GM04504 (cell line): ENCODE measurements around the gene GFM1.
A peak's percentile ranks its signal among the peaks of the same experiment; 100 is the strongest.
"Not testable (repeated sequence)": the region's sequence is repeated elsewhere in the genome, so short reads cannot be mapped to it uniquely, and the experiment has no call there.

ENCODE experiments used
- DNase-seq: peaks from one replicate; pipeline ENCODE4 v3.0.0-alpha.2; 2012; ENCODE audit warnings: low read depth

Gene GFM1

DNA sequence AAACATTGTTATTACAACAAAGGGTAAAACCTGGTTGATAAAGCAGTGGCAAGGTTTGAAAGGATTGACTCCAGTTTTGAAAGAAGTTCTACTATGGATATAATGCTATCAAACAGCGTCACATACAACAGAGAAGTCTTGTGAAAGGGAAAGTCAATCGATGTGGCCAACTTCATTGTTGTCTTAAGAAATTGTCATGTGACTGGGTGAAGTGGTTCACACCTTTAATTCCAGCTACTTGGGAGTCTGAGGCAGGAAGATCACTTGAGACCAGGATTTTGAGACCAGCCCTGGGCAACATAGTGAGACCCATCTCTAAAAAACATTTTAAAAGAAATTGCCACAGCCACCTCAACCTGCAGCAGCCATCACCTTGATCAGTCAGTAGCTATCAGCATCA is 34.4 kb downstream of the GFM1 start:
- DNase-seq: no peak

DNA sequence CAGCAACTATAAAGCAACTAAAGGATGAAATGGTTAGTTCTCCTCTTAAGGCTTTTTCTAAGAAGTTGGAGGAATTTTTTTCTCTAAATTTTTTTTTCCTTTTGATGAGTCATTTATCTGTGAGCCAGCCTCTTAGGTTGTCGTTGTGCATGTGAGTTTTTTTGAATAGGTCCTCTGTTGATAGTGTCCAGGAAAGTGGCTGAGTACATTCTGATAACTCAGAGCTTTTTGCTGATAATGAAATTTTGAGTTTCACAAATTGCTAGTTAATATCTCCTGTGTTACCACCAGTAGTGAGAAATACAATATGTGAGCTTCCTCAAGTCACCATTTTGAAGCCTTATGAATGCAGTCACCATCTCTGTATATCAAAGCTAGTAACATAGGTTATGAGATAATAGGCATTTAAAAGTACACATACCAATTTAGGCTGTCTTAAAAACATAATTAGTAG is 35.2 kb downstream of the GFM1 start:
- DNase-seq: no peak

DNA sequence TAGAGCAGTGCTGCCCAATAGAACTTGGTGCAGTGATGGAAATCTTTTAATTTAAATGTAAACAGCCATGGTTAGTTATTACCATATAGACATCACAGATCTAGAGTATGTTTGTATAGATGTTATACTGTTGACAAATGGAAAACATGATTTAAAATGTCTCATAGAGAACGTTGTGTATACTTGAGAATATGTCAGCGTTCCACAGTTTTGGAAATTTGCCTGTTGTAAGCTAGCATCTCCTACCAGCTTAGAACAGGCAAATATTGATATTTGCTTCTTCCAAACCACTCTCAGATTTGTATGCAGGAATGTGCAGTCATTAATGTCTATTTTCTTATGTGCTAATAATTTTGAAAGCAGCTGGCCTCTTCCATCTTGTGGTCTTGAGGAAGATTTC is 36.5 kb downstream of the GFM1 start:
- DNase-seq: no peak

DNA sequence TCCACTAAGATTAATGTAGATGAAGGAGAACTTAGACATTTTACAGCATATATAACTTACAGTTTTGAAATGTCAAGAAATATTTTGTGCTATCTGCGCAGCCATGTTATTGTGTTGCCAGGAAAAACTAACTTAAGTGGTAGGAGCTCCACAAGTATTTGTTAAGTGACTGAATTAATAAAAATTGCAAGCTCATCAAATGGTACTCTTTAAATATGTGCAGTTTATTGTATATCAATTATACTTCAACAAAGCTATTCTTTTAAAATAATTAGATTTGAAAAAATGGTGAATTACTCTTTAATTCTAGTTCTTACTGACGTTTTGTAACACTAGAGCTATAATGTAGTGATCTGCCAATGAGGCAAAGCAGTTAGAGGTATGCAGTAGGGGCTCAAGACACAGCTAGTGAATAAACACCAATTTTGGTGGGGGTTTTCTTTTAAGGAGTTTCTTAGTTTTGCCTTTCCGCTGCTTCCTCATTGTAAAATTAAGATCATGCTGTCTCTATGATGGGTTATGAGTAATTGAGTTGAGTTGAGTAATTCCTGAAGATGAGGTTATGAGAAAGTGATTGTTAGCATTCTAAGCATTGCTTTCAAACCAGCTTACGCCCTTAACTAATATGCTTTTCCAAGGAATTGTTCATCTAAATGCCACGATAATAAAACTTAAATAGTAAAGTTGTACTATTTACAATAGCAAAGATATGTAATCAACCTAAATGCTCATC is 39.1 kb downstream of the GFM1 start:
- DNase-seq: peak; percentile 60

DNA sequence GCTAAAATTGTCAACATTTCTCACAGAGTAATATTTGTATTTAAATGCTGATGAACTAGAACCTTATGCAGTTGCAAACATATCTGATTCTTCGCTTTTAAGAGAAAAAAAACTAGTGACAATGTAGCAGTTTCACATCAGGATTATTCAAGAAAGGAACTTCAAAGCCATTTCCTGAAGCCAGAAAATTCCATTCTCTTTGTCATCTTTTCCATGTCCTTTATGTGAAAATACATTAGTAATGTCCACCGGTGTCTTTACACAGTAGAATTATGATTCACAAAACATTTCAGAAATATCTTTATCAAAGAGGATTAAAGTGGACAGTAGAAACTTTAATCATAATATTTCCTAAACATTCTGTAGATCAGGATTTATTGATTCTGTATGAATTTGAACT is 40.8 kb downstream of the GFM1 start:
- DNase-seq: no peak

DNA sequence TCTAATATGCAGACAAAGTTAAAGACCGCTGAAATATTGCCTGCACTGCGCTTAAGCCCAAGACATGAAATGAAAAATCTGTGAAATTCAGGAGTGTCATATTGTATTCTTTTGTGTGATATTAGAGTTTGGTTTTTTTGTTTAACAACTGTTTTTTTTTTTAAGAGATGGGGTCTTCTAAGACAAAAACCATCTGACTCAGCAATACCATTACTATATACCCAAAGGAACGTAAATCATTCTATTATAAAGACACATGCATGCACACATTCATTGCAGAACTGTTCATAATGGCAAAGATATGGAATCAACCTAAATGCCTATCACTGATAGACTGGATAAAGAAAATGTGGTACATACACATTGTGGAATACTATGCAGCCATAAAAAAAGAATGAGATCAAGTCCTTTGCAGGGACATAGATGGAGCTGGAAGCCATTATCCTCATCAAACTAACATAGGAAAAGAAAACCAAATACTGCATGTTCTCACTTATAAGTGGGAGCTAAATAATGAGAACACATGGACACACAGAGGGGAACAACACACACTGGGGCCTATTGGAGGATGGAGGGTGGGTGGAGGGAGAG is 49.6 kb downstream of the GFM1 start:
- not testable (repeated sequence) for DNase-seq

DNA sequence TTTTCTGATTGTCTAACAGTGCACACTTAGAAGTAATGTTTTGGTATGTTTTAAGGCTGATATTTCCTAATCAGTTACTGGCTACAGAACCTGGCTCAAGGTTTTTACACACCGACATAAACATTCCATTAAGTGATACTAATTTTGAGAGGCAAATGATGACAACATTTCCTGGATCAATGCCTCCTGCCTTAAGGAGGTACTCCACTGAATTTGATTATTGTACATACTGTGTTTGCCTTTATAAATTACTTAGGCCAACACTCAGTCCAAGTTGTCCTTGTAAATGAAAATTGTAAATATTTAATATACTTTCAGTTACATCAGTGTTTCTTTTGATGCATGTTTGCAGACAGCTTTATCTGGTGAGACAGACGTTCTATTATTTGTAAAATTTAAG is 52.3 kb downstream of the GFM1 start:
- no peak for DNase-seq

DNA sequence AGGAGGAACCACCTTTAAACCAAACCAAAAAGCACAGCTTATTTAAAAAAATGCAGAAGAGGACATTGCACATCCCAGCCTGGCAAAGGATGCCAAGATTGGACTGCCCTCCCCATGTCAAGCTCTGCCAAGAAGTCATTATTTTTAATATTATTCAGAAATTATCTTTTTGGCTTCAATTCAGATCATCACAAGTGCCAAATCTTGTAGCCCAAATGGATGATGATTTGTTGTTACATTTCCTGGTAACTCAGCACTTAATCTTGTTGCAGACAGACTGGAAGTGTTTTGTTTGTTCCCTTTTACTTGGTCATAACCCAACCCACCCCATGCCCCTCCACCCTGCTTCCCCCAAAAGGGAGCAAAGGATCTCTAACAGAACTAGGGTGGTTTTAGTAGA is 56.2 kb downstream of the GFM1 start:
- DNase-seq: no peak

DNA sequence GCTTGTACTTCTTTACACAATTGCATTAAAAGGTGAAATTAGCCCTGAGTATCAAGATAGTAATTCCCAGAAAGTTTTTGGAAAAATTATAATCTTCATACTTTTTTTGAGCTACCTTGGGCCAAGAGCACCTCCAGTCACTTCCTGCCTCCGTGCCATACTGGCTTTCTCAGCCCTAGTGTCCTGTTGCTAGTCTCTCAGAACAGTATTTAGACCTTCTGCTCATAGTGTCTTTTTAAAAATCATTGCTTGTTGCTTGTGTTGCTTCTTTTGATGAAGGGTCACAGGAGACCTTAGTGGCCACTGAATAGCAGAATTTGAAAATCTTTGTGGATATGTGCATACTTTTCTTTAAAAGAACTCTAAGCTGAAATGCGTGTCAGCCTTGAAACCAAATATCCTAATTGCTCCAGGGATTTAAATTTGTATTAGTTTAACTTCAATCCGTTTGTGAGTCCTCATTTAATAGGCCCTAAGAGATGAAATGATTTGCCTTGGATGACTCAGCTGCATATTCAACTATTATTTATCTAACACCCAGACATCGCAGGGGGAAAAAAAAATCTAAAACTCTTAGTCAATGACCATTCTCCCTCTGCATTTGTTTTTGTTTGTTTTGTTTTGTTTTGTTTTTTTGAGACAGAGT is 57.2 kb downstream of the GFM1 start:
- DNase-seq: no peak

DNA sequence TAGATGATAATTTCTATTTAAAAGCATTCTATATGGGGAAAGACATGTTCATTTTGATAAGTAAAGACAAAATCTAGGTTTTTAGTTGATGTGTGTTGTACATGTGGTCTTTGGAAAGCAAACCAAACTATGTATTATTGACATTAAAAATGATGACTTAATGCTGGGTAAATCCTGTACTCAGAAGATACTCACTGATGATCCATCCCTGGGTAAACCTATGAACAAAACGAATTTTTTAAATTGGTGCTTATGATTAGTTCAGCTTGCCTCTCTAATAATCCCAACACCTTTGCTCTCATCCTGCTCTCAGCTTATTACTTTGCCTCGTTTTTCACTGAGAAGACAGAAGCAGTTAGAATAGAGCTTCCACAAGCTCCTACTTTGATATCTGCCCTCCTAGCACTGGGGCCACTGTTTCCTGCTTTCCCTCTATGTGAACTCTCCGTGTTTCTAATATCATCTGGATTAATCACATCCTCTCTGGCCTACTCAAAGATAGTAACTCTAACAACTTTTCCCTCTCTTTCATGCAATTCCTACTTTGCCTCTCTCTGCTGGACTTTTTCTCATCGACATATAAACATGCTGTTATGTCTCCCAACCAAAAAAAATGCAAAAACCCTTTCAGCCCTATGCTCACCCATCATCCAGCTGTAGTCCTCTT is 58.6 kb downstream of the GFM1 start:
- peak; percentile 38 for DNase-seq

DNA sequence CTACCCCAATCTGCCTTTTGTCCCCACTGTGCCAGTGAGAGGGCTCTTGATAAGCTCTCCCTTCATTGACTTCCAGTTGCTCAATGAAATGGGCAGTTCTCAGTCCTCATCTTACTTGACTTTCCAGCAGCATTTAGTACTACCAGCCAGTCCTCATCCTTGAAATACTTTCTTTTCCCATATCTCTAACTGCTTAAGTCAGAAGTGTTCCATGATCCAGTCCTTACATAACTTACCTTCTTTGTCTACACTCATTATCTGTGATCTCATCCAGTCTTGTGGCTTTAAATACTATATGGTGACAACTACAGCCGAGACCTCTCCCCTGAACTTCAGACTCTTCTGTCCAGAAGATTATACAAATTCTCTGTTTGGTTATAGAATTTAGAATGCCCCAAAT is 59.2 kb downstream of the GFM1 start:
- DNase-seq: no peak

DNA sequence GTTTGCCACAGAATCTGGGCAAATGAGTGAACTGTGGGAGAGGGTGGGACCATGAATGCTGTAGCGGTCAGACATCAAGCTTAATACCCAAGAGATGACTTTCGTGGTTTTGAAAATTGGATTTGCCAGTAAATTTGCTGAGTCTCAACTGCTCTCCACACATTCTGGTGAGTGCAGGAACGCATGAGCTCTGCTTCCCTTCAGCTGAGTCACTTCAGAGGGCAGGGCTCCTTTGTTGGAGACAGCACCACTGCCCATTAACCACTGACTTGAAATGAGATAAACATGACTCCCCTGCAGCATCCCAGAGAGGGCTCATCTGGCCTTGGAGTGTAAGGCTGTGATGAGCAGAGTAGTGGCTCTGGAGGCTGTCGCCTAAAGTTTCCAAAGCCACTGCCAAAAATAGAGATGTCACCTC is 65.3 kb downstream of the GFM1 start:
- peak; percentile 98 for DNase-seq

DNA sequence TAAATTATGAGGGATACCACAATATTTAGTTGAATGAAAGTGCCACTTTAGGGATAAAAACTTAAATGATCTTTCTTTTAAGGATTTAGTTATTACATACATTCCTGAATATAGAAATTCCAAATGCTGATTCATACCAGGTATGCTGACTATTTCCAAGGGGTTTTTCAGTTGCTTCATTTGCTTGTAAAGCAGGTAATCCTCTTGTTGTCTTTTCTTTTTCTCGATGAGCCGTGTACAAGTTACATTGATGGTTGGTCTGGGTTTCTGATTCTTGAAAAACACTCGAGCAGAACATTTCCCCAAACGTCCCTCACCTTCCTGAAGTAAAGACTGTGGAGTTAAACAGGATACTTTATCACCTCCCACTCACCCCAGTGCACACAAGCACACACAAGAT is 66.3 kb downstream of the GFM1 start:
- no peak for DNase-seq

DNA sequence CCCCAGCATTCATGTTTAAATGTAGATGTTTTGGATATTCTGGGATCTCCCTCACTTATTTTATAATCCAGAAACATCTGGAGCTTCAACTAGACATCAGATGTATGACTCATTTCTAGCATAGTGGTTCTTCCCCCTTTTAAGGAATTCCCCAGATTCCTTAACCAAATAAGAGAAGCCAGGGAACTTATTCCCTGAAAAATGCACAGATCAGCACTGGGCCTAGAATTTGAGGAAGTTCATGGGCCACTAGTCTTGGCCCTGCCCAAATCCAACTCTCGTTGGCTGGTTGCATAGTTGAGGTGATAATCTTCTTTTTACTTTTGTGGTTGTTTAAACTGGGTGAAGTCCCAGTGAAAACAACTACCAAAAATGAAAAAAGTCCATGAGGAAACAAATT is 67.6 kb downstream of the GFM1 start:
- peak; percentile 45 for DNase-seq

DNA sequence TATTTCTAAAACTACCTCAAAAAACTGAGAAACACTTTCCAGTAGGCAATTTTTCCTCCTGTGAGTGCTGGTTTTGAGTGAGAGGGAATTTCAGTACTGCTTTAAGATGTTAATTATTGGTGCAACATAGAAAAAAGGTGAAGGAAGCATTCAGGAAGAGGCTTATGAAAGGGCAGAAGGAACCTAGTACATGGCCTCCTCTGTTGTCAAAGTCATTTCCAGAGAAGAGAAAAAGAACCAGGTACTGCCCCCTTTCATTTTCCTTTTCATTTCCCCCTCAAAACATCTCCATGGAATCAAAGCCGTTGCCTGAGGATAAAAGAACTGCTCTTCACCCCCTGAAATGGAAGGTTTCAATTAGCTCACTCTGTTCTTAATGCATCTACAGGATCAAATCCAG is 68.1 kb downstream of the GFM1 start:
- no peak for DNase-seq

DNA sequence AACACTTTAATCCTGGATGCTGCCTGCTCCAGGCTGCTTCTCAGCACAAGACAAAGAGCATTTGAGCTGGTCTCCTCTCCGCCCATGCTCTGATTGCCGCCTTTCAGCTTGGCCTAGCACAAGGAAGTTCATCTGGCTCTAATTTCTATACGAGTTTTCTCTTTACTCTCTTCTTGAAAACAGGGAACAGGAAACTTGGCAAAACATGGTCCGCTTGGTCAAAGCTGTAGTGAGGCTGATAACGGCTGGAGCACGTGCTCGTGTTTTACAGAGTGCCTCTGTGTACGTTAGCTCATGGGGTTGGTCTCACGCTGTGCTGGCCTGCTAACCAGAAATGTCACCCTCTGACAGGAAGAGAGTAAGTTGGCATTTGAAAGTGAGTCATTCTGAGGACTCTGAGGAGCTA is 68.8 kb downstream of the GFM1 start:
- no peak for DNase-seq

DNA sequence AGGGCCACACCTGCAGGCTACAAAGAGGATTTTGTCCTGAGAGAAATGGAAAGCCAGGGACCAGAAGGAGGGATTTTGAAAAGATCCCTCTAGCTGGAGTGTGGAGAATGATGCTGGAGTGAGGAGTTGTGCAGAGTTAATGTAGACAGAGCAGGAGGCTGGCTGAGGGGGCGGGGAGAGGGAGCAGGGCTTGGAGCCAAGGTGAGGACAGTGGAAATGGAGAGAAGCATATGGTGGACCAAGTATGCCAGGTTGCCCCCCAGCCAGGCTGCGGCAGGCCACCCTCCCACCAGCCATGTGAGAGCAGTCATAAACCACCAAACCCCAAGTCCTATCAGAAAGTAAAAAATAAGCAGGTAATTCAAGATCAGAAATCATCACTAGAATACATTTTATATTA is 73.2 kb downstream of the GFM1 start:
- no peak for DNase-seq

DNA sequence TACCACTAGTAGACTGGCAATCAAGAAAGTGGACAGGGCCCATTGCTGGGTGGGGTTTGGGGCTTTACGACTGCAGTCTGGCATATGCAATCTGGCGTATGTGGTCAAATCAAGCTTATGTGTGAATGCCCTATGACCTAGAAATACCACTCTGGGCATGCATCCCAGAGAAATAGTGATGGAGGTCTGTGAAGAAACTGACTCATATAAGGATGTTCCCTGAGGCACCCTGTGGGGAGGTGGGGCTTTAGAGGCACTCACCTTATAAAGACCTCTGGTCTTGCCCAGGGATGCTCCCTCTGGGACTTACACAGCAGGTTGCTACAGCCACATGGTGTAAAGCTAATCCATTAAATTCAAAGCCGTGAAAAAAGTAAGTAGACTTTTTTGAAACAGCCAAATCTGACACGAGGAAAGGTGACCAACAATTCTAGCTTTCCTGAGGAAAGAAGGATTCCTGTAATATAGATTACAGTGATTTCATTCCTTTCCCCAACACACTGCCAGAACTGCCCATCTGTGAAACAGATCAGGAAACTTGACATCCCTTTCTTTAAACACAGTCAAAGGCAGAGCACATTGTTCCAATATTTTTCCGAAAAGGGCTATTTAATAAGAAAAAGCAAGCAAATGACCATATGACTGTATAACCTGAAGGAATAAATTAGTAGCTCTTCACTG is 74.3 kb downstream of the GFM1 start:
- DNase-seq: peak; percentile 88

DNA sequence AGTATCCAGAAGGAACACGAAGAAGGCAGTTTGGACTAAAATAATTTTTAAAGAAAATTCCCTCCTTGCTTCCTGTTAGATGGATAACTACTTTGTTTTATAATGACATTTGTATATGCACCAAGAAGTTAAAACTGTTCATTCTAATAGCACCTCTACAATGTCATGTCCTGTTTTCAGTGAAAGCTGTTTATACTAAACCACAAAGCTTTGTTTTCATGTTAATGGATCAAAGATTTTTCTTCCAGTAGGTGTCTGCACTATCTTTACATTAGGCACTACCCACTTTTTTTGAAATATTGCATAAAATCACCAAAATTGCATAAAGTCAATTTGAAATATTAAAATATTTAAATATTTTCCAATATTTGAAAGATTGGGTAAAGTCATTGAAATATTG is 77.8 kb downstream of the GFM1 start:
- DNase-seq: no peak

DNA sequence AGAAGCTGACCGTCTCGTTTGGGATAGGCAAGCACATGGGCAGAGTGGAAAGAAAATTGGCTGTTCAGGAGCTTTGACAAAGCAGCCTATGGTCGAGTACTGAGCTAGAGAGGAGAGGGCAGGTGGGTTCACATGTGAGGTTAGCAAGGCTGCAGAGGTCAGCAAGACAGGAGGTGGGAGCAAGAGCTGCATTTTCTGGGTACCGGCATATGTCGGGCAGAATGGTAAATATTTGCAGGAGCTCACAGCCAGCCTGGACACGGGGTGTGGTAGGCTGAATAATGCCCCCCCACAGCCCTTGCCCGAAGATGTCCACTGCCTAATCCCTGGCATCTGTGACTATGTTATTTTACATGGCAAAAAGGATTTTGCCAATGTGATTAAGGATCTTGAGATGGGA is 79.7 kb downstream of the GFM1 start:
- DNase-seq: no peak

DNA sequence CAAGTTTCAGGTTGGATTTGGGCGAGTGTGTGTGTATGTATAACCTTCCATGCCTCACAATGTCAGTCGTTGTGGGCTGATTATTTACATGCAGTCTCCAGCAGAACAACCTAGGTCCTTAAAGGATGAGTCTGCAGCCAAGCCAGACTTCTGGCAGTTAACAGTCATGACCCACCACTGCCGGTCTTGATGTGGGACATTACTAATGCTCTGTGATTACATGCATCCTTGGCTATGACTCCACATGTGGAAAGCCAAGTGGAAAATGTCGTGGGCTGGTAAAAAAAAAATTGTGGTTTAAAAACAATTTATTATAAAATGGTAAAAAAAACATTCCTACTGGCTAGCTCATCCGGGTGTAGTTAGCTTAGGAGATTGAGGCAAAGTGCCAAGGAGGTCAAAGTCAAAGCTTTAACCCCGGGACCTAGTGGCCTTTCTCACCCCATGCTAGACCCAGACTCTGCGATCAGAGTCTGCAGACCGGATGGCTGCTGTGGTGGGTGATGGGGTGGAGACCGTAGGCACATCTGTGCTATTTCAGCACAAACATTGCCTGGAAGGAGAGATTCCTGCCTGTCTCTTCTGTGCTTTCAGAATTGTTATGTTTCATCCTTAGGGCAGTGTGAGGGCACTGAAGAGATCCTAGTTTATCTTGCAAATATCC is 81.2 kb downstream of the GFM1 start:
- peak; percentile 89 for DNase-seq
